CD4-positive, alpha-beta T cell treated with Interleukin-6 at 100 ng/mL for 8 hours (primary cell): Measurements from ENCODE around the gene TMEM179.

Experiments used
- DNase-seq: peaks from one replicate; pipeline ENCODE4 v3.0.0-alpha.2; 2020; ENCODE audit warnings: mixed read lengths, low spot score

The TMEM179 gene

DNA sequence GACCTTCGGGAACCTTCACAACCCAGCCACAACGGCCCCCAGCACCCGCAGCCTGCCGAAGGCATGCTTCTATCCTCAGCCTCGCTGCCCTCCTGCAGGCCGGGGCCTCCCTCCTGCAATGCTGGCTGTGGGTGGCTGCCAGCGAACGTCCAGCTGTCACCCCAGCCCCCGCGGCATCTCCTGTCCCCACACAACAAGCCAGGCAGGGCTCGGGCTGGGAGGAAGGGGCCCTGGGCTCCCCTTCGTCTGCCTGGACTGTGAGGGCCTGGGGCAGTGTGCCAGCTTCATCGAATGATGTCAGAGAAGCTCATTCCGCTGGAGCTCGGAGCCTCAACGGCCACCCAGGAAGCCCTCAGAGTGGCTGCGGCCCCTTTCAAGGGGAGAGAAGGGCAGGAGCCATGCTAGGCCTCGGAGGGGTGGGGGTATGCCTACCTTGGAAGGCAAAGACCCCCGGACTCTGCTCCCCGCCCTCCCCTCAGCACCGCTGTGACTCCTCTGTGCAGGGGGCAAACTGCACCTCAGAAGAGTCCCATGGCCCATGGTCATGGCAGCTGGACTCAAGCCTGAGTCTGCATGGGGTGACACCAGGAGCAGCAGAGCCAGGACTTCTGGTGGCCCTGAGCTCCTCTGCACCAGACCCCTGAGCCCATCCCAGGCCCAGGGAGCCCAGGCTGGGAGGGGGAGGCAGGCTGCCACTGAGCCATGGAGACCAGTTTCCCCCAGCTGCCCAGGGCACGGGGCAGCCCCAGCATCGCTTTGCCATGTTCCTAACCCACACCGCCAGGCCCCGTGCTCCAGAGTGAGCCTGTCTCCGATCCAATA is 49.8 kb downstream of the TMEM179 start:
- DNase-seq = no peak

DNA sequence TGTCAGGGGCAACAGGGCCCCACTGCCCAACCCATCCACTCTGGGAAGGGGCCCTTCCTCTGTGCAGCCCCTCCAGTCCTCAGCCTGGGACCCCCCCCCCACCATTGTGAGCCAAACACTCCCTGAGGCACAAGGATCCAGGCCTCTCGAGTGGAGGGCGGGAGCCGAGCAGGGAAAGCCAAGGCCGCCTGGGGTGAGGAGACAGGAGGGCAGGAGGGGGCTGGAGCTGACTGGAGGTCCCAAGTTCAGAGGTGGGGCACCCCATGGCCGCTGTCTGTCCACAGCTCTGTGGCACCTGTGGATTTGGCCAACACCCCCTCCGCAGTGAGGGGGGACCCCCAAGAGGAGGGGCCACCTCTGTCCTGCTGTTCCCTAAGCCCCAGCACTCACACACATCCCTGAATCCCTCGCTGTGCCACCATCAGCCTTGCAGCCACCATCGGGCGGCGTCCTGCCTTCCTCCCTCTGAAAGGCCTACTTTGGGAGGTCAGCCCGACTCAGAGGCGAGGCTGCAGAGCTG is 50.4 kb downstream of the TMEM179 start:
- DNase-seq = no peak

DNA sequence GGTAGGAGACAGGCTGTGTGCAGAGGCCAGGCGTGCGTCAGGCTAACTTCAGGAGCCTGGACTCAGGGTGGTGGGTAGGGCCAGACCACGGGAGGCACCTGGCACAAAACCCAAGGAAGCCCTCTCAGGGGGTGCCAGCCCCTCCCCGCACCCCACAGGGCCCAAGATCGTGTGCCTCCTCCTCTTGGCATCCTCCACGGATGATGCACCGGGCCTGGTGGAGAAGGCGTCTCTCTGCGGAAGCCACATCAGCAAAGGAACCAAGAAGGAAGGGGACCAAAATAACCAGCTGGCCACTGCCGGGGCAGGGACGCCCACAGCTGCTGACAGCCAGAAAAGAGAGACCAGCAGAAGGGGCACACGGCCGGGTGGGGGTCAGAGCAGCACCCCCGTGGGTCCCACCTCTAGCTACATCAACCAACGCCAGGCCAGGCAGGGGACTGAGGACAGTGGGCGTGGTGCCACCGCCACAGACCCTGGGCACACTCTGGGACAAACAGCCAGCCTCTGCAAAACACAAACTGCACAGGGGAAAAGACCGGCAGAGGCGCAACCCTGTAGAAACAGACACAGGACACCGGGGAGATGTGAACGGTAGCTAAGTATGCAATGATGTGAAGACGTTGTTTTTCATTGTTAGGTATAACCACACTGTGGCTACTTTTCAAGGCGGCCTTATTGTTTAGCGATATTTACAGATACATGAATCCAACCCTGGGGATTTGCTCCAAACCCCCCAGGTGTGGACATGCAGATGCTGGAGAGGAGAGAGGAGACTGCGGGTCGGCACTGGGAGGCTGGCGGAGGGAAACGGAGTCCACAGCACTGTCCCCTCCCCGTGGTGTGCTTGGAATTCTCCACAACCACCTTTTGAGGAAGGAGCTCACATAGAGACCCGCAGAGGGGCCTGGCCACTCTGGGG is 51.1 kb downstream of the TMEM179 start:
- DNase-seq = no peak

DNA sequence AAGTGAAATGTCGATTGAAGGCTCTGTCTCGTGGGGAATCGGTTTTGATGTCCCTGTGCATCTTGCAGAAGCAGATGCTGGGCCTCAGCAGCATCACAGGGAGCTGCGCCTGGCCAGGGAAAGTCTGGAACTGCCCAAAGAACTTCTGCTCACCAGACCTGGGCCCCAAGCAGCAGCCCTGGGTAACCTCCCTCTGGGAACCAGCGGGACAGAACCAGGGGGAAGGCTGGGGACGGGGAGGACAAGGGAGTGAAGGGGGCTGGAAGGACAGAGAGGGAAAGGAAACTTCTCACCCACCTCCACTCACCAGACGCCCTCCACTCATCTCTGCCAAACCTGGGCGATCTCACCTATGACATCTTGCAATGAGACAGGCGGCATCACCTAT is 51.8 kb downstream of the TMEM179 start:
- DNase-seq = no peak

DNA sequence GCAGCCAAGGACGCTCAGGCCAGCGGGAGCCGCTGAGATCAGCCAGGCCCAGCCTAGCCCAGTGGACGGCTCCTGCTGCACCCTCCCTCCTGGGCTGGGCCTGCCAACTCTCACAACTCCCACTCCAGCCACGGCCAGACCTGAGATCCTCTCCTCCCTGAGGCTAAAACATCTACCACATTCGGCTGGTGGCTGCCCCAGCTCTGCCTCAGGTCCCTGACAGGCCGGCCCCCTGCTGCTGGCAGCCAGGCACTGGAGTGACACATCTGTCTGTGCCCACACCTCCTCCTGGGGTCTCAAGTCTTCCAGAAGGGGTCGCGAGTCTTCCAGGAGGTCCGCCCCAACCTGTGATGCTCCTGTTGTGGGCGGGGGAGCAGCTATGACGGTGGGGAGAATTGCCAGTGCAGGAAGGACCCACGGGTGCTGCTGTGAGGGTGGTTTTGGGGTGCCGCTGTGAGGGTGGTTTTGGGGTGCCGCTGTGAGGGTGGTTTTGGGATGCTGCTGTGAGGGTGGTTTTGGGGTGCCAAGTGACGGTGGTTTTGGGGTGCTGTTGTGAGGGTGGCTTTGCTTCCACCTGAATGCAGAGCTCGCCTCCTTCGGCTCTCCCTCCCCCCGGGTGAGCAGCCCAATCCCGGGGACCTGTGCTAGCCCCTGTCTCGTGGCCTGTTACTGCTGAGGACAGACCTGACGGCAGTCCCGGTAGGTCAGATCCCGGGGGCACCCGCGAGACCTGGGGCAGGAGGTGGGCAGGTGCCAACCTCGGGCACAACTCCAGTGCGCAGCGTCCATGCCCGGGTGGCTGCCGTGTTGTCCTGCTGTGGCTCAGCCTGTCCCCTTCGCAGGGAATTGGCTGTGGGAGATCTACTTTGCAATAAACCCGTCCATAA is 52.5 kb downstream of the TMEM179 start:
- no peak for DNase-seq

DNA sequence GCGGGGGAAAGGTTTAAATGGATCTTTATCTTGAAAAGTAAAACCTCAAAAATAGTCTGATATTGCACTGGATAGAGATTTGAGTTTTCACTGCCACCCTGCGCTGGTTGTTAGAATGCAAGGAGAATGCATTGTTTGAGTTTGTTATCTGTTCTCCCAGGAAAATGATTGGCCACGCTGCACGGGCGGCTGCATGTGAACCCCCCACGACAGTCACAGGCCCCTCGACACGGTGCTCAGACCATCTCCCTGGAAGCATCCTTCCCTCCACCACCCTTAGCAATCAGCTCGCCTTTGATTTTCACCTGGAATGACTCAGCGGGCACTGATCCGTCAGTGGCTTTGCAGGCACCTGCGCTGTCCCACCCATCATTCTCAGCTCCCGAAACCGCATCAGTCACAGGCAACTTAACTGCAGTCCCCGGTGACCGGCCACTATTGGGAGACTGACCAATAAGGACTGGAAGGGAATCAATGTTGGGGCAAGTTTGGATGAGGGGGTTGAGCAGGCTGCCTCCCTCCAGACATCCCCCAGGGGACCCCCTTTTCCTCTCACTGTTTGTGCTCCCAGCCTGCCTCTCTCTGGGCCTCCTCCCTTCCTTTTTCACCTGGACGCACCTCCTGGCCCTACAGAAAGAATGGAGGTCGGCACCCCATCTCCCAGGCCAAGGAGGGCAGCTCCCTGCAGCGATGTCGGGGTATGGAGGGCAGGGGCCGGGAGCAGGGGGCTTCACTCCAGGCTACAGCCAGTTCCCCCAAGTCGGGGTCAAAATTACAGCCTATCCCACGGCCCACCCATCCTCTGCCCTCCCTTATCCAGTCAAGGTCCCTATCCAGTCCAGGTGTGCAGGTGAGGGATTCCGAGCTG is 53.5 kb downstream of the TMEM179 start:
- no peak for DNase-seq

DNA sequence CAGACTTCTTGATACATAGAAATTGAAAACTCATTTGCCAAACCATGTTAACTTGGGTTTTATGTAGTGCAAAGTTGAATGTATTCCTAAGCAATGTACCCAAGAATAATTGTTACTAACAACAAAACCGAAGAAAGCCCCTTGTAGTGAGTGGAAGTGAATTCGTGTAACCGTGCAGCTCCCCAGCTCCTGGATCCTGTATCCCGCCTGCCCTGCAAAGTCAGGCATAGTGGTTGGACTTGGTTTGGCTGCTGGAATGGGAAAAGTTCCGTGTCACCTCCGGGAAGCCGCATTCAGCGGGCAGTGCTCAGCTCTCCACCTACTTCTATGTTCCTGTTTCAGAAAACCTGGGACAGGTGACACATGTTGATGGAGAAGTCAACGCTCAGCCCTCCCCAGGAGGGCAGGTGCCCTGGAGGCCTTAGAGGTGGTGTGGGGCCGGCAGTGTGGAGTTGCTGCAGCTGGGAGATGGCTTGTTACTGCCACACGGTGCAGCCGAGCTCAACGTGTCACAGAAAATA is 54.2 kb downstream of the TMEM179 start:
- no peak for DNase-seq

DNA sequence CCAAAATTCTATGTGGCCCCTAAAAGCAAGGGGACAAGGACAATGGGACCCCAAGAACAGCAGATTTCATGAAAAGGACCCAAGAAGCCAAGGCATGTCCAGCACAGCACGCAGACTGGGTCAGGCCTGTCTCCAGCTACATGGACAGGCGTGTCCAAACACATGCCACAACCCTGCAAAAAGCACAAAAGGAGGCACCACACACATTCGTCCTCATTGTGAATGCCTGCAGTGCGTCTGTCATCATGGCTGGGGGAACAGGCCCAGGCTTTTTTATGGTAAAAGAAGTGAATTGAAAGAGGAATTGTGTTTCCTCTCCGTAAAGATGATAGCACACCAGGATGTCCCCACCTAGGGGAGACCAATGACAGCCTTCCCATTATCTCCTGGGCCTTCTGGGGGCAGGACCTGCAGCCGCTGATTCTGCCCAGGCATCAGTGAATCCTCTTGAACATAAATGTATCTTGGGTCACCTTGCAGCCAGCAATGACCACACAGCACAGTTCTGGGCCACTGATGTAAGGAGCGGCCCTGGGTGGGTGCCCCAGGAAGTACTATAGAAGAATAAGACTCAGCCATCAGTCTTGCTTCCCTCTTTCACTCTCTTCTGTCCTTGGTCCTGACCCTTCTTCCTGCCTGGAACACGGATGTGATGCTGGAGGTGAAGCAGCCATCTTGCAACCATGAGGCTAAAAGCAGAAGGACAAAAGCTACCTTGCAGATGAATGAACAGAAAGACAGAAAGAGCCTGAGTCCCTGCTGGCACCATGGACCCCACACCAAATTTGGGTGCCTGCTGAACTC is 54.8 kb downstream of the TMEM179 start:
- no peak for DNase-seq

DNA sequence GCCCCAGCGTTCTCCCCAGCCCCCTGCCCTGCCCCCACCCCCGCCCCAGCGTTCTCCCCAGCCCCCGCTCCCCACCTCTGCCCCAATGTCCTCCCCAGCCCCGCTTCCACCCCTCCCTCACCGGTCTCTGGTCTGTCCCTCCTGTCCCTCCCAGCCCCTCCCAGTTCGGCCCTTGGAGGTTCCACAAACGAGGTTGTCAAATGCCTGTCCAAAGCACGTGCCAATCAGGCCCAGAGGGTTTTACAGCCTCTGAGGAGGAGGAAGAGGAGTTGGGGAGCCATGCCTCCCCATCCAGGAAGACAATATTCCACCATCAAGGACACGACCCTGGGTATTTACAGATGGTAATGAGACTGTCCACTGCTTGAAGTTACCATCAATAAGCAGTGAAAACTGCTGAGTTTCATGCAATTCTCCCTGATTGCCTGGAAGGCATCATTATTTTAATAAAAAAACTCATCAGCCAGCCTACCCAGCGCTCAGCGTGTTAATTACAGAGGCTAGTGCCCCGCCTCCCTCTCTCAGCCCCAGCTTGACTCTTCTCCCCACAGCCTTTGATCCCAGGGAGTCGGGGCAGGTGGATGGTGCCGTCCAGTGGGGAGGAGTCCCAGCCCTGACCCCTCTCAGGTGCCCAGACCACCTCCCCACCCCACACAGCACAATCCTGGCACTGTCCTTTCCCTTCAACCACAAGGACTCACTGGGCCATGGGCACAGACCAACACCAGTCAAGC is 55.6 kb downstream of the TMEM179 start:
- DNase-seq = no peak

DNA sequence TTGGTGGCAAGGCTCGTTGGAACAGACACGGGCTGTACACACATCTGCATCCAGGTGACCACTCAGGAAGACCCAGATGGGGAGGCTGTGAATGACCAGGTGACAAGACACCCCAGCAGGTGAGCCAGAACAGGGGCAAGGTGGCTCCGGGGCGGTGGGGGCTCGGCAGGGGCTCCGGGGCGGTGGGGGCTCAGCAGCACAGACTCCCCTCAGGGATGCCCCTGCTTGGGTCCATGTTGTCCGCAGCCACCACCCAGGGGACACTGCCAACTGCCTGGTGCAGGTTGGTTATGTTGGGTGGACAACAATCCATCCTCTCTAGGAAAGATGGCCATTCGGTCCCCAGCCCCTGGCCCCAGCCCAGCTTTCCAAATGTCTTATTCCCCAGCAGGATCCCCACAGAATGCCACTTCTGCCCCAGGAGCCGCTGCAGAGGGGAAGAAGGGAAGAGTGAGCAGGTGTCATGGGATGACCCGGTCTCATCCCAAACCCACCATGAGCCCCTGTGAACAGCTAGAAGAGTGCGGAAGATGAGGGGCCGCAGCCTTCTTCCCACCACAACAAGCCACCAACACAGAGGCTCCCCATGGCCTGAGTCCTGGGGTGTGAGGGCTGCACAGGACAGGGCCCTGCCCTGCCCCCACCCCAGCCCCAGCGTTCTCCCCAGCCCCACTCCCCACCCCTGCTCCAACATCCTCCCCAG is 56.4 kb downstream of the TMEM179 start:
- no peak for DNase-seq

DNA sequence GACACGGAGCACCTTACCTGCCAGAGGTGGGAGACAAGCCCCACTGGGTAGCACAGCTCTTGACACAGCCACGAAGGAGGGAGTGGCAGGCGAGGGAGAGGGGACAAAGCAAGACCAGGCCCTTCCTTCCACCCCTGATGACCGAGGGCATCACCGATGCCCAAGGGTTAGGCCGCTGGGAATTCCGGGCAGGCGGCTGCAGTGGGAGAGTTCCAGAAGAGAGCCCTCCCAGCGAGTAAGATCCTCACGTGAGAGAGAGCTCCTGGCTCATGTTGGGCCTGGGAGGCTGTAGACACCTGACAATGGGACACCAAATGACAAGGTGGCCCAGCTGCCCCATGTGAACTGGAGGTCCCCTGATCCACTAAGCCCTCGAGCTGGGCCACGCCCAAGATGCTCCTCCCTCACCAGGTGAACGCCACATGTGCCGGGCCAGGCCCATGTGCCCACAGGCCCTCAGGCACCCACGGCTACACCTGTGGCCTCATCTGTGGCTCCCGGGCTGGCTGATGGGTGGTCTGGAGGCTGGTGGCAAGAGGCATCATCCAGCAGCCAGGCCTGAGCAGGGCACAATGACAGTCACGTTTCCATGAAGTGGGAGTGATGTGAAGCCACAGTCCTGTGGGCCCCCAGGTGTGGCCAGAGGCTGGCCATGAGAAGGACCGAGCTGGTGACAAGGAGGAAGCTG is 57.1 kb downstream of the TMEM179 start:
- no peak for DNase-seq

DNA sequence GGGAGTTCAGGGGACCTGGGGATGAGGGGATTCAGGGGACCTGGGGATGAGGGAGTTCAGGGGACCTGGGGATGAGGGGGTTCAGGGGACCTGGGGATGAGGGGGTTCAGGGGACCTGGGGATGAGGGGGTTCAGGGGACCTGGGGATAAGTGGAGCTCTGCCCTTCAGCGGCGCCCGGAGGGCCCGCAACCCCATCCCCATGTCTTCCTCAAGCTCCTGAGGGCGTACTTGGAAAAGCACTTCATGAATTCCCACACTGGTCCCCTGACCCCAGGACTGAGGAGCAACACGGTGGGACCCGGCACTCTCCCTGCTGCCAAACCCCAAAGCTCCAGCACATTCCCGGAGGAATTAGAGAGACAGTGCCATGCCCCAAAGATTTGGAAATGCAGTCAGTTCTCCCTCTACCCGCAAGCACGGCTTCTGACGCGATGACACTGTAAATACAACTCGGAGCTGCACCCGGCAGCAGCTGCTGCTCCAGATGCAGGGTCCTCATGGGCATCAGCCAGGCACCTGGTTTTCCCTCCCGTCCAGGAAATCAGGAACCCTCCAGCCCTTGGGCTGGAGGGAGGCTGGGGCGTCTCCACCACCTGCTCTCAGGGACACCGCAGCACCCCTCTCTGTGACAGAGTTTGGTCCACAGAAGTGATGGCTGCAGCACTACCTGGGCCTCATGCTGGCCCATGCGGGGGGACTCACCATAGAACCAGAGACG is 57.8 kb downstream of the TMEM179 start:
- no peak for DNase-seq

DNA sequence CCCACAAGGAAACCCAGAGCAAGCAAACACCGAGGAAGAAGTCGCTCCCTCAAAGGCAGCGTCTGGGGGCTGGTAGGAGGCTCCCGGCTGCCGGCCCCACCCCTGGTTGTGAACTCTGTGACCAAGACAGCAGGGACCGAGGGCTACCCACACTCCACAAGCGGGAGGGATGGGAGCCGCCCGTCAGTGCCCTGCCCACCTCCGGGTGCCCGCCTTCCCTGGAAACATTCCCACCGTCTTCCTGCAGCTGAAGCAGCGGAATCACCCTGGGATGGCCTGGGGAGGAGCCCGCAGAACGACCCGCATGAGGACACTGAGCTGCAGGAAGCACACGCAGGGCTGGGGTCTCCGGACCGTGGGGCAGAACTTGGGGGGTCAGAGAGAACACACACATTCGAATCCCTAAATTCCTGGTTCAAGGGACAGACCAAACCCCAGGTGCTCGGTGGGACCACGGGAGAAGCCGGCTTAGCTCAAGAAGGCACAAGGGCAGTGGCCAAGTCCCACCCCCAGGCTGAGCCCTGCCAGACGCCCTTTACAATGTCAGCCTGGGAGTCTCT is 58.5 kb downstream of the TMEM179 start:
- DNase-seq = no peak

DNA sequence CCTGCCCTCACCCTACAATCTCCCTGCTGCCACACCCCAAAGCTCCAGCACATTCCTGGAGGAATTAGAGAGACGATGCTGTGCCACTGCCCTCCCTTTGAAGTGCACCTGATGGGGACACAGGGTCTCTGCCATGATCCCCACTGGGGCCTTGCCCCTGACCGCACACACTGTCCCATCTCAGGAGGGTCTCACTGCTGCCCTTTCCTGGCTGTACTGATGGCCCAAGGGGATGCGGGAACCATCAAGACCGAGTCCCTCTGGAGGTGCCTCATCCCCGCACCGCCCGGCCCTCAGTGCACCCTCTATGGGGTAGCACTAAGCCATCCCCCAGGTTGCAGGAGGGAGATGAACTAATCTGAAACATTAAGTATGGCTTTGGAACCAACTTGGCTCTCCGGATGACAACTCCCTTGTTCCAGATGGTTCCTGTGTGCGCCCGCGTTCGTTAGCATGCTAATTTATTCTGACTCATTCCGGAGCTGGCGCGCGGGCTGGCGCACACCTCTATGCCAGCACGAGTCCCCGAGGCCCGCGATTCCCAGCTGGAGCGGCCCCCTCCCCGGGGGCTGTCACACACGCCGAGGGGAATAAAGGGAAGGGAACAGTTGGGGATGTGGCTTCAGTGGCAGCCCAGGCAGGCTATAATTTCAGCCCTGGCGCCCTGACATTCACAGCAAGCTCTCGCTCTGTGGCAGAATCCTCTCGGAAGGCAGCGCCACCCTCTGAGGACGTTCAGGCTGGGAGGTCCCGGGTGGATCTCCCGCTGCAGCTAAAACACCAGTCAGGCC is 59.2 kb downstream of the TMEM179 start:
- DNase-seq = no peak

DNA sequence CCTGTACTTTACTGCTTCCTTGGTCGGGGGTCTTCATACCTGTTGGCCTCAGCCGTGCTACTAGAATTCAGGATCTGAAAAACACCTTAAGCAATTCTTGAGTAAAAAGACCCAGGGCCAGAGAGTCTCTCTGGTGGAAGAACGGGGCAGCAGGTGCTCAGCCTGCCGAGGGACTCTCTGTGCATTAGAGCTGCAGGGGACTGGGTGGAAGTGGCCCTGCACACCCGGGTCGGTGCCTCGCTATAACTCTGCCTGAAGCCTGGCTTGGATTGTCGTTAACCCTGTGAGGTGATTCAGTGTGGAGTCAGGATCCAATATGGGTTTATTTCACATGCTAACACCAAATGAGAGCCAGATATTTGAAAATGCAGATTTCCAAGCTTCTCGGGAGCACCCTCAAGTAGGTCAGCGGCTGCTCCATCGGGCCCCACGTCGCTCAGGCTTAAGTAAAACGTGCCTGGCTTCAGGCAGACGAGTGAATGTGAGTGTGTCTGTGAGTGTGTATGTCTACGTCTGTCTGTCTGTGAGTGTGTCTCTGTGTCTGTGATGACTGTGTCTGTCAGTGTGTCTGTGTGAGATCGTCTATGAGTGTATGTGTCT is 60.1 kb downstream of the TMEM179 start:
- DNase-seq = no peak
